GM12873 (cell line): ENCODE data around the gene CHST10.

Experiments
- CTCF ChIP-seq: IDR thresholded peaks from 2 replicates; pipeline ENCODE4 v1.5.1; 2012; ENCODE audit warnings: low read depth, mild to moderate bottlenecking, moderate library complexity, low read length, control low read depth; ENCODE audit not compliant: insufficient read depth; ENCODE audit errors: missing control alignments

Gene CHST10

GRCh38 chr2:100429726-100430125 lies 12.3 kb upstream of the CHST10 start:
- no peak for TF ChIP-seq CTCF

- peak; percentile 53 for TF ChIP-seq CTCF
Measured at GRCh38 chr2:100427627-100428258, 10.3 kb upstream of the CHST10 start.

GRCh38 chr2:100427111-100427510 lies 9.6 kb upstream of the CHST10 start:
- no peak for TF ChIP-seq CTCF

GRCh38 chr2:100426384-100426720 lies 8.9 kb upstream of the CHST10 start:
- TF ChIP-seq CTCF, result no peak

GRCh38 chr2:100425573-100426383 lies 8.3 kb upstream of the CHST10 start:
- TF ChIP-seq CTCF, result no peak

- no peak for TF ChIP-seq CTCF
Measured at GRCh38 chr2:100425107-100425506, 7.6 kb upstream of the CHST10 start.

- TF ChIP-seq CTCF, result no peak
Measured at GRCh38 chr2:100424277-100424875, 6.9 kb upstream of the CHST10 start.
